NCI-H524 treated with DMSO at 0.1 percent for 48 hours (cell line): ENCODE data around the gene SUPT3H.
"Not testable (repeated sequence)": the region's sequence is repeated elsewhere in the genome, so short reads cannot be mapped to it uniquely, and the experiment has no call there.

Experiments
- DNase-seq: peaks from one replicate; lab custom pipeline; 2025; lab: John Stamatoyannopoulos, UW

SUPT3H gene

DNA sequence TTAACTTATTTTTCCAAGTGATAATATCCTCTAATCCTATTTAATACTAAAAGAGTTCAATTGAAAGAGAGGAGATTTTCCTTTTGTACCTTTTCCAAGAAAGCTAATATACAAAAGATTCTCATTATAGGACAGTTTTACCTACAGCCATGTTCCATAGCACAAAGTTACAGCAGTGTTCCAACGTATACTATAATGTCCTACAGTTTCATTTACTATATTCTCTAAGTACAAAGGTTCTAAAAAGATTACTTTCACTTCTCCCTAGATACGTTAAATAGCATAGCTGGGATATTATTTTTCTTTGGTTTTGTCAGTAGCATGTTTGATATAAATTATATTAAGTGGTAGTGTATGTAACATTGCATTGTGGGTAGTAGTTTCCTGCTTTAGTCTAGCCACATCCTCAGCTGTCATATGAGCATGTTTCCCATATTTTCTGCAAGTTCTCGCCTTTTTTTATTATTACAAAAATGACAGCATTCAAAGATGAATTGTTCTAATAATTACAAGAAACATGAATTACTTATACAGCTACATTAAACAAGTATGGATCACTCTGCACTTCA lies 54.0 kb downstream of the SUPT3H start:
- no peak for DNase-seq

DNA sequence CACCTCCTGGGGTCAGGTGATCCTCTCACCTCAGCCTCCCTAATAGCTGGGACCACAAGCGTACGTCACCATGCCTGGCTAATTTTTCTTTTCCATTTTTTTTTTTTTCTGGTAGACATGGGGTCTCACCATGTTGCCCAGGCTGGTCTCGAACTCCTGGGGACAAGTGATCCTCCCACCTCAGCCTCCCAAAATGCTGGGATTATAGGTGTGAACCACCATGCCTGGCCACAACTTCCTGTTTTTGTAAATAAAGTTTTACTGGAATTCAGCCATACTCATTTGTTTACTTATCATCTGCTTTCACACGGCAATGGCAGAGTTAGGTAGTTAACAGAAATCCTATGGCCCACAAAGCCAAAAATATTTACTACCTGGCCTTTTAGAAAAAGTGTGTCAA lies 57.4 kb downstream of the SUPT3H start:
- DNase-seq: no peak

DNA sequence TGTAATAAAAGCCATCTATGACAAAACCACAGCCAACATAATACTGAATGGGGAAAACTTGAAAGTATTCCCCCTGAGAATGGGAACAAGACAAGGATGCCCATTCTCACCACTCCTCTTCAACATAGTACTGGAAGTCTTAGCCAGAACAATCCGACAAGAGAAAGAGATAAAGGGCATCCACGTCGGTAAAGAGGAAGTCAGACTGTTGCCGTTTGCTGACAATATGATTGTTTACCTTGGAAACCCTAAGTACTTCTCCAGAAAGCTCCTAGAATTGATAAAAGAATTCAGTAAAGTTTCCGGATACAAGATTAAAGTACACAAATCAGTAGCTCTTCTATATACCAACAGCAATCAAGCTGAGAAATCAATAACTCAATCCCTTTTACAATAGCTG lies 63.6 kb downstream of the SUPT3H start:
- DNase-seq: no peak

DNA sequence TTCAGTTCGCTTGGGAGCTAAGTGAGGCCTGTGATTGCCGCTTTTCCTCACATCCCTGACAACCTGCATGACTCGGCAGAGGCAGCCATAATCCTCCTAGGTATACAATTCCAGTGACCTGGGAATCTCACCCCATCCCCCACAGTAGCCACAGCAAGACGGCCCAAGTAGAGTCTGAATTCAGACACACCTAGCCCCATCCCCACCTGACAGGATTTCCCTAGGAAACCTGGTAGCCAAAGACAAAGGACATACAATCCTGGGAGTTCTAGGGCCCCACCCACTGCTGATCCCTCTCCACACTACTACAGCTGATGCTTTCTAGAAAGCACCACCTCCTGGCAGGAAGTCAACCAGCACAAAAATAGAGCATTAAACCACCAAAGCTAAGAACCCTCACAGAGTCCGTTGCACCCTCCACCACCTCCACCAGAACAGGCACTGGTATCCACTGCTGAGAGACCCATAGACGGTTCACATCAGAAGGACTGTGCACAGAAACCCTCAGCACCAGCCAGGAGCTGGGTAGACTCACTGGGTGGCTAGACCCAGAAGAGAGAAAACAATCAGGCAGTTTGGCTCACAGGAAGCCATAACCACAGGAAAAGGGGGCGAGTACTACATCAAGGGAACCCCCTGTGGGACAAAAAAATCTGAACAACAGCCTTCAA lies 67.5 kb downstream of the SUPT3H start:
- no peak for DNase-seq

DNA sequence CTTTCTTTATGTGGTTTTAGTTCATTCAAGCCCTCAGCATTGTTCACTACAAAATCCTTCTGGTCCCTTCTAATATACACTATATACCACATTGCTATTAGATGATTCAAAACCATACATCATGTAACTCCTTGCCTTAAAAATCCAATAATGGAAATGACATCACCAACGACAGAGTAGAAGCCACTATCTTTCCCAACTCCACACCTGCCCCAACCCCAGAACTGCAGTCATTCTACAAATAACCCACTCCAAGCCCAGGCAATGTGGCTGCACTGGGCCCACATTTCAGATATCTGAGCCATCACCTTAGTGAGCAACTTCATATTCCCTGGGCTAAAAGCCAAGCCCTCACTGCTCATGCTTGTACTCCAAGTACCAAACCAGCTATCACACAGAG lies 72.2 kb downstream of the SUPT3H start:
- no peak for DNase-seq

DNA sequence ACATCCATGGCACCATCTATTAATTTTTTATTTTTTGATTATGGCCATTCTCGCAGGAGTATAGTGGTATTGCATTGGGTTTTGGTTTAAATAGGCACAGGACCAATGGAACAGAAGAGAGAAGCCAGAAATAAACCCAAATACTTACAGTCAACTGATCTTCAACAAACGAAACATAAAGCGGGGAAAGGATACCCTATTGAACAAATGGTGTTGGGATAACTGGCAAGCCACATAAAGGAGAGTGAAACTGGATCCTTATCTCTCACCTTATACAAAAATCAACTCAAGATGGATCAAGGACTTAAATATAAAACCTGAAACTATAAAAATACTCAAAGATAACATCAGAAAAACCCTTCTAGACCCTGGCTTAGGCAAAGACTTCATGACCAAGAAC lies 74.9 kb downstream of the SUPT3H start:
- DNase-seq: no peak

DNA sequence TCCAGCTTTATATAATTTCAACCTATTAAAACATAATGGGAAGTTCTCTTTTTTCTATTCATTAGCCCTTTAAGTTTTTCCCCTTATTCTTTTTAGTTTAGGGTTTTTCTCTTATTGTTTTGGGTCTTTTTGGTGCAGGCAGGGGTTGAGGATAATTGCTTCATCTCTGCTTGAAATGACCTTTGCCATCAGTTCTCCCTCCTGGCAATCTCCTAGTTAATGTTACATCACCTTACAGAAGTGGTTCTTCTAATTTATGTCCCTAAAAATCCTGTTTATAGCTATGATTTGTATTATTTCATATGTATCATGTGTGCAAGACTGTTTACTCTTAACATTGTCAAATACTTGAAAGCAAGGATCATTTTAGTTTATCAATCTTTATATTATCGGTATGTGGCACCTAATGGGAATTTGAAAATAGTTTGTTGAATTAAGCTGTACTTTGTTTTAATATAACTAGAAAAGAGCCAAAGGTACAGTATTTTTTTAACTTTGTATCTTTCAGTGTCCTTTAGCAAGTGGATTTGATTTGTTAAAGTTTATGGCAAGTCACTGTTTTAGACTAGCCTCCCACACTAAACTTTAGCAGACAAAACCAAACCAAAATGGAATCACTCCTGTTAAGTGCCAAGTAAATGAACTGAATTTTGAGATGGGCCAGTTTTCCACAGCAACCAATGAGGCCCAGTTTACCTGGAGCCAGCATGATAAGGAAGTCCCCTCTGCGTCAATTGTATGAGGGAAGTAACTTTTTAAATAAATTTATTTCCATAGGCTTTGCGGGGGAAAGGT lies 76.2 kb downstream of the SUPT3H start:
- DNase-seq: no peak

DNA sequence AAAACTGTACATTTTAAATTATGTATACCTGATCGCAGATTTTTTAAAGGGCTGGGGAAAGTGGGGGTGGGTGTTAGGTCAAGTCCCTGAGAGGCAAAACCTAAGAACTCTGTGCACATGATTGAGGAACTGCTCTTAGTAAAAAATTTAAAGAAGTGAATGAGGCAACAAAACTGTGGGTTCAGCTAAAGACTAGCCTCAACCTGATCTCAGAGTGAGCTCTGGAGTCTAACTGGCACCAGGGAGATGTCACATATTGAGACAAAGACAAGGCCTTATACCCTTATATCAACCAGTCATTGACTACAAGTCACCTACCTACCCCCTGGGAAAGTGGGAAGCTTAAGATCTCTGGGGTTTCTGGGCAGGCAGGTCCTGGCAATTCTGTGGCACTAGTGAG lies 77.0 kb downstream of the SUPT3H start:
- DNase-seq: no peak

DNA sequence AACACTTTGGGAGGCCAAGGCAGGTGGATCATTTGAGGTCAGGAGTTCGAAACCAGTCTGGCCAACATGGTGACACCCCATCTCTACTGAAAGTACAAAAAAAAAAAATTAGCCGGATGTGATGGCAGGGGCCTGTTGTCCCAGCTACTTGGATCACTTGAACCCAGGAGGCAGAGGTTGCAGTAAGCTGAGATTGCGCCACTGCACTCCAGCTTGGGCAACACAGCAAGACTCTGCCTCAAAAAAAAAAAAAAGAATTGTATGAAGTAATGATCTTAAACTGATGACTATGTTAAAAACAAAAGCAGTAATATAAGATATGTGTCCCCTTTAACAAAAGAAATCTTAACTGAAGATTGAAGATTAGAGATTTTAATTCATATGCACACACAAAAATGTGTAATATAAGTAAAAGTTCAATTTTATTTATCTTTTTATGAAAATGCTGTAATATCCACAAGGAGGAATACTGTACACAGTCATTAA lies 78.6 kb downstream of the SUPT3H start:
- no peak for DNase-seq

DNA sequence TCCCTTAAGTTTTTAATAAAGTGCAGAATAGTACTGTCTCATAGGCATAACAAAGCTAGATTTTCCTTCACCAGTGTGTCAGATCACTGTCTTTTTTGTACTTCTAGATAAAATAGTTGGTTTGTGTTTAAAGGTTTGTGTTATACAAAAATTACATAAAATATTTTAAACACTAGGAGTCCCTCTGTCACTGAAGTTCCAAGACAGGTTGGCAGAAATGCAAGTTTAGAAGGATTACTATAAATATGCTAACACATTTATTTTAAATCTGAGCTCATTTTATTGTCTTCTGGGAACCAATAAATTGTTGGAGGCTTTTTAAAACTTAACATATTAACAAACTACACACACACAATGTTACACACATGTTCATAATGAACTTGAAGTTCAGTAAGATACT lies 80.4 kb downstream of the SUPT3H start:
- DNase-seq: no peak

DNA sequence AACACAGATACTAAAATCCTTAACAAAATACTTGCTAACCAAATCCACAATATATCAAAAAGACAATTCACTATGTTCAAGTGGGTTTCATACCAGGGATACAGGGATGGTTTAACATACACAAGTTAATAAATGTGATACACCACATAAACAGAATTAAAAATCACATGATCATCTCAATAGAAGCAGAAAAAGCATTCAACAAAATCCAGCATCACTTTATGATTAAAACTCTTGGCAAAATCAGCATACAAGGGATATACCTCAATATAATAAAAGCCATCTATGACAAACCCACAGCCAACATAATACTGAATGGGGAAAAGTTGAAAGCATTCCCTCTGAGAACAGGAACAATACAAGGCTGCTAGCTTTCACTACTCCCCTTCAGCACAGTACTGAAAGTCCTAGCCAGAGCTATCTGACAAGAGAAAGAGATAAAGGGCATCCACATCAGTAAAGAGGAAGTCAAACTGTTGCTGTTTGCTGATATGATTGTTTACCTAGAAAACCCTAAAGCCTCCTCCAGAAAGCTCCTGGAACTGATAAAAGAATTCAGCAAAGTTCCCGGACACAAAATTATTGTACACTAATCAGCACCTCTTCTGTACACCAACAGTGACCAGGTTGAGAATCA lies 83.6 kb downstream of the SUPT3H start:
- DNase-seq: not testable (repeated sequence)

DNA sequence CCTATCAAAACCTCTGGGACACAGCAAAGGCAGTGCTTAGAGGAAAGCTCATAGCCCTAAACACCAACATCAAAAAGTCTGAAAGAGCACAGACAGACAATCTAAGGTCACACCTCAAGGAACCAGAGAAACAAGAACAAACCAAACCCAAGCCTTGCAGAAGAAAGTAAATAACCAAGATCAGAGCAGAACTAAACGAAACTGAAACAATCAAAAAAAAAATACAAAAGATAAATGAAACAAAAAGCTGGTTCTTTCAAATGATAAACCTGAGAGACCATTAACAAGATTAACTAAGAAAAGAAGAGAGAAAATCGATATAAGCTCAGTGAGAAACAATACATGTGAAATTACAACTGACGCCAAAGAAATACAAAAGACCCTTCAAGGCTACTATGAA lies 84.4 kb downstream of the SUPT3H start:
- no peak for DNase-seq

DNA sequence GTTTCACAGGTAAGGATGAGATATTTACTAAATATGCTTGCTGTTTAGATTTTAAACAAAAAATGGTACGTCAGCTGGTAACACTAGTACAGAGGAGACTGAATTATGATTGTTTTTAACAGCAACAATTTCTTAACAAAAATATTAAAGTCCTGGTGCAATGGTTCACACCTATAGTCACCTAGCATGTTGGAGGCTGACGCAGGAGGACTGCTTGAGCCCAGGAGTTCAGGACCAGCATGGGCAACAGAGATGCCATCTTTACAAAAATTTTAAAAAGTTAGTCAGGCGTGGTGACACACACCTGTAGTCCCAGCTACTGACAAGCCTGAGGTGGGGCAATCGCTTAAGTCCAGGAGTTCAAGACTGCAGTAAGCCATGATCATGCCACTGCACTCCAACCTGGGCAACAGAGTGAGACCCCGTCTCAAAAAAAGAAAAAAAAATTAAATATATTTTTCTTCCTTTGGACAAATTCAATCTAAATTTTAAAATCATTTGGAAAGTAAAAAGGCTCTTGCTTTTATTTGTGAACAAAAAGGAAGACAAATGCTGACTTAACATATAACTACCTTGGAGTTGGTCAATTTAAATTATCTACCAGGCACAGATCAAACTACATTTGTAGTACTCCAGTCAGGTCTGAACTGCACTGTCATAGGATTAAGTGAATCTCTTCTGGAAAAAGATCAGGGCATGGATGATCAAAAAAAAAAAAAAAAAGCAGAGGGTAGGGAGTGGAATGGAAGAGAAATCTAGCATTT lies 87.8 kb downstream of the SUPT3H start:
- no peak for DNase-seq

DNA sequence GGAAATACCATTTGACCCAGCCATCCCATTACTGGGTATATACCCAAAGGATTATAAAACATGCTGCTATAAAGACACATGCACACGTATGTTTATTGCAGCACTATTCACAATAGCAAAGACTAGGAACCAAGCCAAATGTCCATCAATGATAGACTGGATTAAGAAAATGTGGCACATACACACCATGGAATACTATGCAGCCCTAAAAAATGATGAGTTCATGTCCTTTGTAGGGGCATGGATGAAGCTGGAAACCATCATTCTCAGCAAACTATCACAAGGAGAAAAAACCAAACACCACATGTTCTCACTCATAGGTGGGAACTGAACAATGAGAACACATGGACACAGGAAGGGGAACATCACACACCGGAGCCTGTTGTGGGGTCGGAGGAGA lies 91.0 kb downstream of the SUPT3H start:
- not testable (repeated sequence) for DNase-seq

DNA sequence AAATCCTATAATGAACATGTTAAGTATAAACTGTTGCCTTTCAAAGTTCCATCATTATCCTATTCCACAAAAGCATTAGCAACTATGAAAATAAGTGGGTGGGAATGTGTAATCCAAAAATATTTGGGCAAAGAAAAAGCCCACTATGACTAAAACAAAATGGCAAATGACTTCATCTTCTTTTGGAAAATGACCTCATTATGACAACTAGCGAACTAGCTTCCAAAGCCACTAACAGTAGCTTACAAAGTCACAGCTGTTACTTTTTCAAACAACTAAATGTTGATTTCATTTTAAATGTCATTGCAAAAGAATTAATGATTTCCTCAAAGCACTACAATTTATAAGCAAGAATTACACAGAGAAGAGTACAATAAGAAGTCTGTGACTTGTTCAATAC lies 99.4 kb downstream of the SUPT3H start:
- DNase-seq: no peak

DNA sequence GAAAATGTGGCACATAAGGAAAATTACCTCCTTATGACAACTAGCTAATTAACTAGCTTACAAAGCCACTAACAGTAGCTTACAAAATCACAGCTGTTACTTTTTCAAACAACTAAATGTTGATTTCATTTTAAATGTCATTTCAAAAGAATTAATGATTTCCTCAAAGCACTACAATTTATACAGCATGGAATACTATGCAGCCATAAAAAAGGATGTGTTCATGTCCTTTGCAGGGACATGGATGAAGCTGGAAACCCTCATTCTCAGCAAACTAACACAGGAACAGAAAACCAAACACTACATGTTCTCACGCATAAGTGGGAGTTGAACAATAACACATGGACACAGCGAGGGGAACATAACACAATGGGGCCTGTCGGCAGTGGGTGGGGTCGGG lies 100.0 kb downstream of the SUPT3H start:
- not testable (repeated sequence) for DNase-seq

DNA sequence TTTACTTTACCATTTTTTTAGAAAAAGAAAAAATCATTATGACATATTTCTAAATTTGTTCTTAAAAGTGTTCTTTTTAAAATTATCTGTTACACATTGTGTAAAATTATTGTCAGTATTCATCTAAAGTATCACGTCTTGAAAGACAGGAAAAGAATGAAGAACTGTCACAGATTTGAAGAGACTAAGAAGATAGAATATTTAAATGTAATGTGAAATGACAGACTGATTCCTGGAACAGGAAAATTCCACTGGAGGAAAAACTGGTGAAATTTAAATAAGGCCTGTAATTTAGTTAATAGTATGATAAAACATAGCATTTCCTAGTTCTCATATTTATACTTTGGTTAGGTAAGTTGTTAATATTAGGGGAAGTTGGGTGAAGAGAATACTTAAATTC lies 102.4 kb downstream of the SUPT3H start:
- no peak for DNase-seq

DNA sequence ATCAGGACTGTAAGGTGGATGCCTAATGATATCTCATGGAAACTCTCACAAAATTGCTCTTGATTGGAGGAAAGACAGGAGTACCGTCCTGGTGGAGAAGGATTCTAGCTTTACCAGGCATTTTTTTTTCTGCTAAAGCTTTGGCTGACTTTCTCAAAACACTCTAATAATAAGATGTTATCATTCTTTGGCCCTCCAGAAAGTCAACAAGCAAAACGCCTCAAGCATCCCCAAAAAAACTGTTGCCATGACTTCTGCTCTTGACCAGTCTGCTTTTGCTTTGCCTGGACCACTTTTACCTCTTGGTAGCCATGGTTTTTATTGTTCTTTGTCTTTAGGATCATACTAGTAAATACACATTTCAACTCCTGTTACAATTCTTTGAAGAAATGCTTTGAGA lies 105.1 kb downstream of the SUPT3H start:
- DNase-seq: no peak

DNA sequence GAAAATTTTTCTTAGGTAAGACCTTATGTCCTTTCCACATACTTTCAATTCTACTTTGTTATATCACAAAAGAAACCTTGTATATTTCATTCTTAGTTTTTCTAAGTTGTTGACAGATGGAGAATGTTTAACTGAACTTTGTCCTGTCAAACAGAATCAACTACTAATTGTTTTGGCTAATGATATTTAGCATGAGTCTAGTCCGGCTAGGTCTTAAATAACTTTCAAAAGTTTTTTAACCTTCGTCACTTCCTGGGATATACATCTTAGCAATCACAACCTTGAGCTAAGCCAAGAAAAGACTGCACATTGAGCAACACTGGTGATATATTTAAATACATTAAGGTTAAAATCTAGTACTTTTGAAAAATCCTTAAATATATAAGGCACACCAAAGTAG lies 112.5 kb downstream of the SUPT3H start:
- DNase-seq: no peak

DNA sequence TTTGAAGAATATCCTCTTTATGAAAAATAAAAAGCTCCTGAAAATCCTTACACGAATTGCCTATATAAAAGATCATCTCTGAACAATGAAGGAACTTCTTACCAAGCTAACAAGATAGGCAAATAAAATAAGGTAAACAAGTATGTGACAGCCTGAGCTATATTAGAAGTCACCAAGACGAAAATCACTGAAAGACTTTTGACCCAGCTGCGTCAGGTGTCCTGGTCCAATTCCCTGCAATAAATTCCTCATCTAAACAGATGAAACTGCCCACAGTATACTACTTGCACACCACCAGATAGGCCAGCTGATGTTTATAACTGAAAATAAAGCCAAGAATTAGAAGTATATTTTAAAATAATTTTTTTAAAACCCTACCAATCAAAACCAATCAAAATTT lies 117.0 kb downstream of the SUPT3H start:
- no peak for DNase-seq

DNA sequence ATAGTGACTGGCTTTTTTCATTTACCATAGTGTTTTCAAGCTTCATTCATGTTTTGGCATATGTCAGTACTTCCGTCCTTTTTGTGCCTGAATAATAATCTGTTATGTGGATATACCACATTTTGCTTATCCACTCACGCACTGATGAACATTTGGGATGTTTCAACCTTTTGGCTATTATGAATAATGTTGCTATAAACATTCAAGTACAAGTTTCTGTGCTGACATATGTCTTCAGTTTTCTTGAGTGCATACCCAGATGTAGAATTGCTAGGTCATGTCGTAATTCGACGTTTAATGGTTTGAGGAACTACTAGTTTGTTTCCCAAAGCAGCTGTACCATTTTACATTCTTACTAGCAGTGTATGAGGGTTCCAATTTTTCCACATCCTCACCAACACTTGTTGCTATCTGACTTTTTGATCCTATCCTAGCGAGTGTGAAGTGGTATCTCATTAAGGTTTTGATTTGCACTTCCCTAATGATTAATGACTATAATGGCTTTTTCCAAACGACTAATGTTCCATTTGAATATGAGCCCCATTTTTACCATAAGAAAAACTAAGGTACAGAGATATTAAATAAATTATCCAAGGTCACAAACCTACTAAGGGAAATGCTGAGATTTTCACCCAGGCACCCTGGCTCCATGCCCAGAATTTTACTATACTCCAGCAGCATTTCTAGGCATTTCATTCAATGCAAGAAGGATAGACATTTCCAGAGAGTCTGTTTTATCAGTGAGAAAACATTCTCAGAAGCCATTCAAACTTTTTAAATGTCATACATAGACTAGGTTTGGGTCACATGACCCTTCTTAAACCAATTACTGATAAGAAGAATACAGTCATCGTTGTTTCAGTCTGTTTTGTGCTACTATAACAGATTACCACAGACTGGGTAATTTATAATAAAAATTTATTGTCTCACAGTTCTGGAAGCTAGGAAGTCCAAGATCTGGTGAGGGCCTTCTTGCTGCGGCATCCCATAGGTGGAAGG lies 120.7 kb downstream of the SUPT3H start:
- DNase-seq: no peak
